HepG2 (cell line): ENCODE results near the gene ARHGDIA. TPM values are rescaled to one million over a fixed set of nuclear protein-coding genes. Genes with fewer than 3 reads are reported as not detected.

ENCODE experiments used
- ARID4A ChIP-seq: sonication (generic); formaldehyde crosslinking; IDR thresholded peaks from 2 replicates; pipeline ENCODE4 v1.5.0; 2020; ENCODE audit warnings: mild to moderate bottlenecking, missing genetic modification reagents, borderline replicate concordance
- ATAD3A ChIP-seq: sonication (generic); formaldehyde crosslinking; IDR thresholded peaks from 2 replicates; pipeline ENCODE4 v1.4.0; 2020; ENCODE audit warnings: missing genetic modification reagents
- CBX1 ChIP-seq: IDR thresholded peaks from one replicate; pipeline ENCODE4 v1.6.1; 2016; ENCODE audit warnings: antibody characterized with exemption, low read depth
- CC2D1A ChIP-seq: sonication (generic); formaldehyde crosslinking; IDR thresholded peaks from 2 replicates; pipeline ENCODE4 v1.8.1; 2023; ENCODE audit warnings: mild to moderate bottlenecking, missing genetic modification reagents
- HNF4A ChIP-seq: sonication (generic); formaldehyde crosslinking; IDR thresholded peaks from 2 replicates; pipeline ENCODE4 v1.4.0; 2020; ENCODE audit warnings: missing genetic modification reagents
- NFE2 ChIP-seq: sonication (generic); formaldehyde crosslinking; IDR thresholded peaks from 2 replicates; pipeline ENCODE4 v1.4.0; 2020; ENCODE audit warnings: missing genetic modification reagents
- POLR2G ChIP-seq: fragments of 200-400 bp; formaldehyde crosslinking; IDR thresholded peaks from 2 replicates; pipeline ENCODE4 v1.6.1; 2018; ENCODE audit warnings: mild to moderate bottlenecking, low read depth, low read length, moderate library complexity
- RBFOX2 ChIP-seq: fragments of 200-400 bp; formaldehyde crosslinking; IDR thresholded peaks from 2 replicates; pipeline ENCODE4 v1.6.1; 2017; ENCODE audit warnings: low read depth, mild to moderate bottlenecking, low read length
- ZBTB33 ChIP-seq: sonication (generic); formaldehyde crosslinking; IDR thresholded peaks from 2 replicates; pipeline ENCODE4 v1.4.0; 2020; ENCODE audit warnings: missing genetic modification reagents
- polyA plus RNA-seq, 8 experiments: library from polyadenylated mRNA; depleted of rRNA in 3 of 8; stranded (reverse) in 7 of 8; unstranded in 1 of 8; fragments of >200 nt; fragmentation: Illumina TruSeq in 4 of 8; extraction: Trizol in 4 of 8; gene quantifications; 2 replicates each; pipeline versions ENCODE4 v1.2.1 to v1.2.3, GENCODE V29; 2011 to 2016; ENCODE audit warnings: low read depth in 4 of 8, missing spikeins in 1 of 8, mixed read lengths in 1 of 8; ENCODE audit not compliant: insufficient read depth in 1 of 8
- total RNA-seq, 5 experiments: library from RNA; depleted of rRNA; stranded (reverse); fragments of >200 nt; fragmentation: Illumina TruSeq; extraction: Trizol; gene quantifications; 2 replicates each; pipeline ENCODE4 v1.2.3, GENCODE V29; 2016; ENCODE audit warnings: low read depth in 1 of 5

The ARHGDIA gene
- total and polyA plus RNA-seq, 2 of the 13 experiments (the other 11 are each of a cell fraction or from before 2014, with no cell fraction given) = 40.0 to 64.0 TPM

GRCh38 chr17:81905424-81905875 lies 34.3 kb upstream of the ARHGDIA start (continued):
- peak; percentile 25; the same call in 1 of the 2 replicates for TF ChIP-seq ARID4A (CRISPR knock-in tag)
- peak; percentile 51; the same call in 1 of the 2 replicates for TF ChIP-seq RBFOX2
- no peak for TF ChIP-seq NFE2 (CRISPR knock-in tag)
- TF ChIP-seq CBX1 = no peak
- TF ChIP-seq HNF4A = no peak
- peak; percentile 55; the same call in 1 of the 2 replicates for TF ChIP-seq ZBTB33 (CRISPR knock-in tag)
- TF ChIP-seq ATAD3A (CRISPR knock-in tag) = no peak
- peak; percentile 19; the same call in 1 of the 2 replicates for TF ChIP-seq POLR2G
- TF ChIP-seq CC2D1A (CRISPR knock-in tag) = no peak
